Measurements from ENCODE around the gene PLD4. TPM values are rescaled to one million over a fixed set of nuclear protein-coding genes. Genes with fewer than 3 reads are reported as not detected.
A peak's percentile ranks its signal among the peaks of the same experiment; 100 is the strongest.

Gene PLD4
- polyA plus RNA-seq, 3 donors: 12.2 to 15.5 (median 15.1) TPM

DNA sequence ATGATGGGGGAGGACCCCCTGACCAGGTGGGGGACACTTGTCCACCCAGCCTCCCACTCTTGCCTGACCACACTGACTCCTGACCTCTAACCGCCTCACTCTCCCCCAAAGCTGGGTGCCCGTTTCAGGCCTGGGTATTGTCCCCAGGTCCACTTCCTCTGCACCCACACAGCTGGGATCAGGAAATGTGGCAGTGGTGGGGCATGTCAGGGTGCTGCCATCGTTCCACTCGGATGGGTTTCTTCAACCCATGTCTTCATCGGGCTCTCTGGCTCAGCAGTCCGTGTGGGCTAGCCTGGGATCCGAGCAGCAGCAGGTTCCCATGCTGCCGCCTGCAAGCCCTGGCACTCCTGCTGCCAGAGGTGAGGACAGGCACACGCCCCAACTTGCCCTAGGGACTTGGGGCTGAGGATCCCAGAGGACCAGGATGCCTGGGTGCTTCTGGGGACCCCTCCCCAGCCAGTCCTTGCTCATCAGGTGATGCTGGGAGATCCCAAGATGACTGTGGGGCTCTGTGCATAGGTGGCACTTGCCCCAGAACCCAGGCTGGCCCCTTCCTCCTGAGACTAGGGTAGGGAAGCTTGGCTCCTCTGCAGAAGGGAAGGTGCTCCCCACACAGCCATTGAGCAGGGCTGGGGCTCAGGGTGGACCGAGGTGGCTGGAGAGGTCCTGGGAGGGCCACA, 58.0 kb downstream of the PLD4 start:
- Mint-ChIP-seq H3K36me3 (peaks cover 0 to under 1% of the 10 kb centered on the region in 2 donors), H3K4me3 (no peak overlapping the region), H3K9me3 (peaks cover 0 to 5% (median 2%) of the 10 kb centered on the region in 7 donors), H3K4me1 (peaks cover 20% of the 10 kb centered on the region), H3K27me3 (ENCODE audit: low read depth in 3 of 3) (peaks cover 24 to 40% (median 26%) of the 10 kb centered on the region in 3 donors), H3K27ac (peak overlapping the region in 1 of 7 donors; percentile 37)
- Histone ChIP-seq H4K20me1 (ENCODE audit: insufficient read depth, low read length) (no peaks in the 10 kb centered on the region), H3K4me2 (replicated peaks; ENCODE audit: extremely low read depth, low read length, poor library complexity, severe bottlenecking) (no peak overlapping the region), H3K4me1 (ENCODE audit: control insufficient read depth in 1 of 2, insufficient read depth in 2 of 2, low read length in 2 of 2) (peaks cover 22 to 28% of the 10 kb centered on the region in 2 donors), H3K27me3 (ENCODE audit: control insufficient read depth in 2 of 2, insufficient read depth in 2 of 2, low read length in 2 of 2) (peaks cover 8 to 23% of the 10 kb centered on the region in 2 donors), H3K36me3 (replicated peaks in 1 of 2; ENCODE audit: control insufficient read depth in 1 of 2, insufficient read depth in 2 of 2, low read length in 2 of 2) (no peaks in the 10 kb centered on the region), H2AFZ (ENCODE audit: insufficient read depth, low read depth, low read length, poor library complexity, severe bottlenecking) (no peak overlapping the region), H3K9ac (ENCODE audit: insufficient read depth, low read length, poor library complexity, severe bottlenecking) (no peak overlapping the region), H3K27ac (ENCODE audit: low read depth in 1 of 2, low read length in 2 of 2) (no peak overlapping the region), H3K79me2 (ENCODE audit: insufficient read depth, low read length) (no peaks in the 10 kb centered on the region), H3K4me3 (replicated peaks in 1 of 3; ENCODE audit: low read depth in 2 of 3, low read length in 3 of 3) (no peak overlapping the region), H3K9me3 (replicated peaks in 1 of 2; ENCODE audit: control insufficient read depth in 1 of 2, insufficient read depth in 1 of 2, low read length in 2 of 2) (no peaks in the 10 kb centered on the region)
- 94% methylated on average over 8 of the region's 10 CpGs for WGBS (ENCODE audit: insufficient coverage)
- DNase-seq: peak in 1 of 3 donors; percentile 3
- intact Hi-C loops (cut with micrococcal nuclease): loop anchor here in 1 of 2 donors (10.0 kb wide), 1 partner anchor 188 kb away; the partner anchor contains the start of gene AKT1
- TF ChIP-seq, protein P1, sequence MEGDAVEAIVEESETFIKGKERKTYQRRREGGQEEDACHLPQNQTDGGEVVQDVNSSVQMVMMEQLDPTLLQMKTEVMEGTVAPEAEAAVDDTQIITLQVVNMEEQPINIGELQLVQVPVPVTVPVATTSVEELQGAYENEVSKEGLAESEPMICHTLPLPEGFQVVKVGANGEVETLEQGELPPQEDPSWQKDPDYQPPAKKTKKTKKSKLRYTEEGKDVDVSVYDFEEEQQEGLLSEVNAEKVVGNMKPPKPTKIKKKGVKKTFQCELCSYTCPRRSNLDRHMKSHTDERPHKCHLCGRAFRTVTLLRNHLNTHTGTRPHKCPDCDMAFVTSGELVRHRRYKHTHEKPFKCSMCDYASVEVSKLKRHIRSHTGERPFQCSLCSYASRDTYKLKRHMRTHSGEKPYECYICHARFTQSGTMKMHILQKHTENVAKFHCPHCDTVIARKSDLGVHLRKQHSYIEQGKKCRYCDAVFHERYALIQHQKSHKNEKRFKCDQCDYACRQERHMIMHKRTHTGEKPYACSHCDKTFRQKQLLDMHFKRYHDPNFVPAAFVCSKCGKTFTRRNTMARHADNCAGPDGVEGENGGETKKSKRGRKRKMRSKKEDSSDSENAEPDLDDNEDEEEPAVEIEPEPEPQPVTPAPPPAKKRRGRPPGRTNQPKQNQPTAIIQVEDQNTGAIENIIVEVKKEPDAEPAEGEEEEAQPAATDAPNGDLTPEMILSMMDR (IDR thresholded peaks at IDR 0.05): no peak

Other genes starting within 250 kb of the PLD4 start
- gene INF2, start 235.3 kb upstream of the PLD4 start, polyA plus RNA-seq: 10 to 100 TPM in 1 of 3 donors, 1 to 10 TPM in 2; 2.9 to 23.3 (median 3.8) TPM
- gene ADSS1, start 200.7 kb upstream of the PLD4 start, polyA plus RNA-seq: 1 to 10 TPM in 1 of 3 donors, under 1 TPM in 2; 0.61 to 3.7 (median 0.64) TPM
- 100 to 1,000 TPM; 102 to 193 (median 156) TPM for gene SIVA1, start 171.7 kb upstream of the PLD4 start, polyA plus RNA-seq
- gene AKT1, start 129.1 kb upstream of the PLD4 start, polyA plus RNA-seq: 100 to 1,000 TPM in 1 of 3 donors, 10 to 100 TPM in 1, 1 to 10 TPM in 1; 7.2 to 180 (median 26.4) TPM
- 1 to 10 TPM in 1 of 3 donors, under 1 TPM in 2; 0.49 to 1.0 (median 0.68) TPM for gene ZBTB42, start 123.8 kb upstream of the PLD4 start, polyA plus RNA-seq
- under 1 TPM in 1 of 3 donors, not detected in 2; 0.09 TPM for gene CEP170B, start 59.6 kb upstream of the PLD4 start, polyA plus RNA-seq
- under 1 TPM in 1 of 3 donors, not detected in 2; 0.01 TPM for gene AHNAK2, start 53.5 kb downstream of the PLD4 start, polyA plus RNA-seq
- gene CLBA1, start 60.9 kb downstream of the PLD4 start, polyA plus RNA-seq: under 1 TPM; 0.62 to 0.76 (median 0.63) TPM
- 10 to 100 TPM in 2 of 3 donors, 1 to 10 TPM in 1; 8.6 to 12.0 (median 11.6) TPM for gene CDCA4, start 96.2 kb downstream of the PLD4 start, polyA plus RNA-seq
- 10 to 100 TPM in 2 of 3 donors, 1 to 10 TPM in 1; 6.3 to 19.0 (median 13.0) TPM for gene GPR132, start 140.6 kb downstream of the PLD4 start, polyA plus RNA-seq
- gene JAG2, start 243.9 kb downstream of the PLD4 start, polyA plus RNA-seq: 1 to 10 TPM in 1 of 3 donors, not detected in 2; 1.2 TPM